Kidney epithelial cell (primary cell): ENCODE measurements around the gene GRB10. TPM values are rescaled to one million over a fixed set of nuclear protein-coding genes. Genes with fewer than 3 reads are reported as not detected.

Source experiments
- DNase-seq: peaks from one replicate; pipeline ENCODE4 v3.0.0-alpha.2; 2010; ENCODE audit warnings: low read depth
- H3K27me3 ChIP-seq: 2 replicates; pipeline ENCODE4 v1.6.0; 2011; ENCODE audit warnings: low read length; ENCODE audit not compliant: control insufficient read depth, insufficient read depth
- H3K36me3 ChIP-seq: 2 replicates; pipeline ENCODE4 v1.5.1; 2011; ENCODE audit warnings: low read length; ENCODE audit not compliant: control insufficient read depth, insufficient read depth
- H3K4me3 ChIP-seq: 2 replicates; pipeline ENCODE4 v1.5.1; 2011; ENCODE audit warnings: low read depth, mild to moderate bottlenecking, control low read depth, low read length
- CTCF ChIP-seq: IDR thresholded peaks from 2 replicates; pipeline ENCODE4 v1.5.1; 2011; ENCODE audit warnings: mild to moderate bottlenecking, moderate library complexity, low read length, control low read depth, inconsistent platforms; ENCODE audit not compliant: insufficient read depth, poor library complexity, severe bottlenecking
- total RNA-seq: library from RNA; depleted of rRNA; stranded (reverse); fragments of >200 nt; gene quantifications from 2 replicates; pipeline ENCODE4 v1.2.3, GENCODE V29; 2015

Gene GRB10
- total RNA-seq, 1 donor from 2014 or later: 86.3 TPM

GRCh38 chr7:50723888-50724287 lies 58.8 kb downstream of the GRB10 start:
- no peak for TF ChIP-seq CTCF
- Histone ChIP-seq H3K27me3 (no peaks in the 10 kb centered on the region), H3K36me3 (no peaks in the 10 kb centered on the region), H3K4me3 (no peak overlapping the region)
- no peak for DNase-seq

GRCh38 chr7:50723173-50723572 lies 59.5 kb downstream of the GRB10 start:
- no peaks in the 10 kb centered on the region for H3K27me3 ChIP-seq
- H3K4me3 ChIP-seq: no peak overlapping the region
- TF ChIP-seq CTCF: no peak
- DNase-seq: no peak
- H3K36me3 ChIP-seq: no peaks in the 10 kb centered on the region

DNA sequence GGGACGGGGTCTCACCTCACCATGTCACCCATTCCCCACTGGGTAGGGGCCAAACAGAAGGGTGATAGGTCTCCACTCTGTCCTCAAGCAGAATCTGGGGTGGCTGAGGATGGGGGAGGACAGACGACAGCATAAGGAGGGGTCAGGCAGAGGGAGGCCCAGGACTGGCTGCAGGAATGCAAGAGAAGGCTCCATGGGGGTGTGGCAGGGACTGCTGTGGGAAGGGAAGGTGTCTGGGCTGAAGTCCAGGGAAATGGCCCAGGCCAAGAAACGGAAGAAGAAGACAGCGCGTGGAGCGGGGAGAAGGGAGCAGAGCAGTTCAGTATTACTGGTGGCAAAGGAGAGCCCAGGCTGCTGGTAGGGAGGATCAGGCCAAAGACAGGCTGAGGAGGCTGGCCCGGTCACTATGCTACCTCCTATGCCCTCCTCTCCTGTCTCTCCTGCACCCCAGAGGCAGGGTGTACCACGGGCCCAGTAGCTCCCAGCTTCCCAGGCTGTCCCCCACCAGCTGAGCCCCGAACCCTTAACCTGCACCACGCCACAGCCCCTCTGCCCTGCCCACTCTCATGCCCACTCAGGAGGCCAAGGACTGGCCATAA lies 60.9 kb downstream of the GRB10 start:
- no peak for TF ChIP-seq CTCF

GRCh38 chr7:50721160-50721559 lies 61.5 kb downstream of the GRB10 start:
- H3K4me3 ChIP-seq: no peak overlapping the region
- TF ChIP-seq CTCF: no peak
- no peak for DNase-seq
- H3K36me3 ChIP-seq: no peaks in the 10 kb centered on the region
- H3K27me3 ChIP-seq: no peaks in the 10 kb centered on the region

More for the DNA sequence above, 60.9 kb downstream of the GRB10 start:
- no peak for DNase-seq
- no peaks in the 10 kb centered on the region for H3K27me3 ChIP-seq
- H3K36me3 ChIP-seq: no peaks in the 10 kb centered on the region
- no peak overlapping the region for H3K4me3 ChIP-seq

GRCh38 chr7:50720295-50720694 lies 62.4 kb downstream of the GRB10 start:
- TF ChIP-seq CTCF: no peak

DNA sequence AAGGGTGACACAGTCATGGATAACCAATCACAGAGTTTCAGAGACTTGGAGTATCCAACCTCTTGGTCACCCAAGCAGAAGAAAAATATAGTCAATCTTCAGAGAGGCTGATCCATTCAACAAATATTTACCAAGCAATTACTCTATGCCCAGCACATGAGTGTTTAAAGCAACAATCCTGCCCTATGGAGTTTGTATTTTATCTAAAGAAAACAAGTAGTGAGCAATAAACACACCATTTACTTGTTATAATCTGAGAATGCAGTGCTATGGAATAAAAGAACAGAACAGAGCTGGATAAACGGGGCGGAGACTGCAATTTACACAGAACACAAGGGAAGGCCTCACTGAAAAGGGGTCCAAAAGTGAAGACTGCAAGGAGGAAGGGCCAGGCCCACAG lies 63.8 kb downstream of the GRB10 start:
- no peak for TF ChIP-seq CTCF

More at GRCh38 chr7:50720295-50720694, 62.4 kb downstream of the GRB10 start:
- no peaks in the 10 kb centered on the region for H3K27me3 ChIP-seq
- DNase-seq: no peak
- H3K4me3 ChIP-seq: no peak overlapping the region
- no peaks in the 10 kb centered on the region for H3K36me3 ChIP-seq

More for the DNA sequence above, 63.8 kb downstream of the GRB10 start:
- Histone ChIP-seq H3K27me3 (no peaks in the 10 kb centered on the region), H3K4me3 (no peak overlapping the region), H3K36me3 (no peaks in the 10 kb centered on the region)
- no peak for DNase-seq
